Mesodermal cell (in vitro differentiated cells): Measurements from ENCODE around the gene SPPL2A.

Experiments used
- H3K27ac ChIP-seq: 2 replicates; pipeline ENCODE4 v1.7.0; 2013; ENCODE audit warnings: mild to moderate bottlenecking, low read depth, low read length, moderate library complexity; ENCODE audit not compliant: severe bottlenecking
- H3K36me3 ChIP-seq: 2 replicates; pipeline ENCODE4 v1.7.1; 2013; ENCODE audit warnings: mild to moderate bottlenecking, low read length, moderate library complexity; ENCODE audit not compliant: control insufficient read depth, insufficient read depth
- H3K4me1 ChIP-seq: one replicate; pipeline ENCODE4 v1.7.1; 2013; ENCODE audit warnings: mild to moderate bottlenecking, low read length; ENCODE audit not compliant: insufficient read depth, control insufficient read depth, poor library complexity, severe bottlenecking
- H3K4me3 ChIP-seq: 2 replicates; pipeline ENCODE4 v1.7.0; 2013; ENCODE audit warnings: low read length, control low read depth, mild to moderate bottlenecking; ENCODE audit not compliant: insufficient read depth, poor library complexity, severe bottlenecking; ENCODE audit errors: extremely low read depth
- H3K9me3 ChIP-seq: 2 replicates; pipeline ENCODE4 v1.7.1; 2013; ENCODE audit warnings: mild to moderate bottlenecking, low read length, moderate library complexity; ENCODE audit not compliant: control insufficient read depth
- WGBS, 2 experiments: methylation state at CpG; one replicate each; pipeline ENCODE4 v1.1.5; 2013; ENCODE audit warnings: missing lambda C conversion rate in 2 of 2; ENCODE audit not compliant: insufficient coverage in 2 of 2; 5-methylcytosine and 5-hydroxymethylcytosine counted together

The SPPL2A gene

DNA sequence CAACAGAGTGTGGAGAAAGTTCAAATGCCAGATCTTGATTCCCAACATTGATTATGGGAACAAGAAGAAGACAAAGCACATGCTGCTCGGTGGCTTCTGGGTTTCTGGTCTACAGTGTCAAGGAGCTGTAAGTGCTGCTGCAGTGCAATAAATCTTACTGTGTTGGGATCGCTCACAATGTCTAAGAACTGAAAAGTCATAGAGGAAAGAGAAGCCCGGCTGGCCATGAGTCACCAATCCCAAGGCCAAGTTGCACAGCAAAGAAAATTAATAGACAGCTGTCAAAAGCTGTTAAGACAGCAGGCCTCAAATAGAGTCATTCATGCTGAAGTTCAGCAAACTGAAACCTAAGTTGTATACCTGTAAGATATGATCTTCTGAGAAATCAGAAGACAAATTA, 33.2 kb upstream of the SPPL2A start:
- Histone ChIP-seq H3K9me3 (no peaks in the 10 kb centered on the region), H3K4me1 (no peaks in the 10 kb centered on the region), H3K36me3 (no peaks in the 10 kb centered on the region), H3K4me3 (no peak overlapping the region), H3K27ac (no peak overlapping the region)
- WGBS, 2 experiments, result 73 to 86% methylated on average over 2 to 3 of the region's 3 CpGs

- no peak overlapping the region for H3K4me3 ChIP-seq
Observed at GRCh38 chr15:50797926-50798325, 32.4 kb upstream of the SPPL2A start.

DNA sequence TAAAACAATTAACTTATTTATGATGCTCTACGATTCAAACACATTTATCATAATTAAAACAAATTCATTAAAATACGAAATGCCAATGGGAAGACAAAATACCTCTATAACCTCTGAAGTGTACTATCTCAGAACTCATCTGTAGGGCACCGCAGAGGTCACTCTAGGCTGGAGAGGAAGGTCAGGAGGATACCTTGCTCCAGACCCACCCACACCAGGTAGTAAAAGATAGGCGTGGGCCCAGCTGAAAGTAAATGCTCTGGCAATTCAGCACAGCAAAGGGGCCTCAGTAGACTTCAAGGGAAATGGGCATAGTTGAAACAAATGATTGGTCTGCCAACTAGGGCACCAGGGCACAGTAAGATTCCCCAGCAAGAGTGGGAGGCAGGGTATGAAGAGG, 26.0 kb upstream of the SPPL2A start:
- H3K4me1 ChIP-seq, result peaks cover 7% of the 10 kb centered on the region
- no peaks in the 10 kb centered on the region for H3K36me3 ChIP-seq
- no peak overlapping the region for H3K4me3 ChIP-seq
- no peaks in the 10 kb centered on the region for H3K9me3 ChIP-seq
- 89 to 100% methylated on average over 2 to 3 of the region's 4 CpGs for WGBS, 2 experiments
- no peak overlapping the region for H3K27ac ChIP-seq

More at GRCh38 chr15:50797926-50798325, 32.4 kb upstream of the SPPL2A start:
- no peaks in the 10 kb centered on the region for H3K36me3 ChIP-seq
- WGBS, 2 experiments, result 100% methylated on average over 1 of the region's 1 CpG
- no peak overlapping the region for H3K27ac ChIP-seq
- no peaks in the 10 kb centered on the region for H3K4me1 ChIP-seq
- H3K9me3 ChIP-seq, result no peaks in the 10 kb centered on the region

GRCh38 chr15:50790778-50791453, 25.4 kb upstream of the SPPL2A start:
- WGBS, 2 experiments, result 100% methylated on average over 1 of the region's 7 CpGs; no CpG with 5 or more reads in 1 of the 2 experiments
- H3K27ac ChIP-seq, result no peak overlapping the region
- no peaks in the 10 kb centered on the region for H3K36me3 ChIP-seq
- no peaks in the 10 kb centered on the region for H3K9me3 ChIP-seq
- H3K4me3 ChIP-seq, result no peak overlapping the region
- peaks cover 7% of the 10 kb centered on the region for H3K4me1 ChIP-seq

DNA sequence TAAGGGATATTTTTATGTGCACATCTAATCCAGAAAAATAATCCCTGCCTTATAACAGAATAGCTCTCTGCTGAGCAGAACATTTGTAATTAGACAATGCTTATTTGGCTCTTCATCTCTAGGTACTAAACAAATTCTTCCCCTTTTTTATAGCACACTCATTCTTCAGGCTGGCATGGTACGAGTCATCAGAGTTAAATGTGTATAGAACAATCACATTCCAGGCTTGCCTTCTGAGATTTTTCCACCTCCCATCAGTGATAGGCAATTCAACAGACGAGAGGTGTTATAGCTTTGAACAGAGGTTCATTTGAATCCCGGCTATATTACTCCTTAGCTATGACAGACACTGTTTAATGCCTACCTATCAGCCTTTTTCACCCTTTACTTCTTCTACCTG, 21.4 kb upstream of the SPPL2A start:
- no peak overlapping the region for H3K4me3 ChIP-seq
- peaks cover 7% of the 10 kb centered on the region for H3K4me1 ChIP-seq
- H3K9me3 ChIP-seq, result no peaks in the 10 kb centered on the region
- H3K36me3 ChIP-seq, result no peaks in the 10 kb centered on the region
- no peak overlapping the region for H3K27ac ChIP-seq
- 85 to 91% methylated on average over 2 to 3 of the region's 3 CpGs for WGBS, 2 experiments

DNA sequence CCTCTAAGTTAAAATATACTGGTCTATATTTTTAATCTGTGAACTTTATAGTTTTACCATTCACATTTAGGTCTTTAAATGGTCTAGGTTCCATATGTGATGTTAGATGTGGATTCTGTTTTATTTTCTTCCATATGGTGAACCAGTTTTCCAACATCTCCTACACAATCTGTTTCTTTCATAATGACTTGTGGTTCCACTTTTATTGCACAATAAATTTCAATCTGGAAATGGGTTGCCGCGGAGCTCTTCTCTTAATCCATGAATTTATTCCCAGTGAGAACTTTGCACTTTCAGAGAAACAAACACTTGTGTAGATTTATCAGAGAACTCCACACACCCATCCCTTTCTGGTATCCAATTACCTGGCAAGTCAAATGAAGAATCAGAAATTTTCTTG, 20.9 kb upstream of the SPPL2A start:
- H3K4me1 ChIP-seq, result peaks cover 7% of the 10 kb centered on the region
- H3K9me3 ChIP-seq, result no peaks in the 10 kb centered on the region
- no peak overlapping the region for H3K27ac ChIP-seq
- H3K36me3 ChIP-seq, result no peaks in the 10 kb centered on the region
- no peak overlapping the region for H3K4me3 ChIP-seq
- 100% methylated on average over 2 of the region's 2 CpGs; no CpG with 5 or more reads in 1 of the 2 experiments for WGBS, 2 experiments

DNA sequence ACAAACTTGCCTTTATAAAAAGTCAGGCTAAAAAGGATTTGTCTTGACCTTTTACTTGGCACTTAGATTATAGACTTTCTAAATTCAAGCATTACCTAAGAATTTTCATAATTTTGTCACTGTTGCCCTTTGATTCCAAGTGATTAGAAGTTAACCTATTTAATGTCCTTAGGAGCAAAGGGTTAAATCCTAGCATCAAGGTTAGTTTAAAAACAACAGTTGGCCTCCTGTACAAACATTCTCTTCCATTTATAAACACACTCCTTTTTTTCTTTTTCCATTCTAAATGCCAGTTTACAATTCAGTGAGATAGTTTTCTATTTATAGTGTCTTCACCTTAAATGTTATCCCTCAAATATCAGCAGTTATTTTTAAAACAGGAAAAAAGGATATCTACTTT, 18.4 kb upstream of the SPPL2A start:
- H3K4me3 ChIP-seq, result no peak overlapping the region
- peaks cover 7% of the 10 kb centered on the region for H3K4me1 ChIP-seq
- no peaks in the 10 kb centered on the region for H3K36me3 ChIP-seq
- no peaks in the 10 kb centered on the region for H3K9me3 ChIP-seq
- H3K27ac ChIP-seq, result no peak overlapping the region

- WGBS, 2 experiments, result 71% methylated on average over 1 of the region's 2 CpGs; no CpG with 5 or more reads in 1 of the 2 experiments
- Histone ChIP-seq H3K4me1 (peaks cover 7% of the 10 kb centered on the region), H3K27ac (no peak overlapping the region), H3K36me3 (no peaks in the 10 kb centered on the region), H3K4me3 (no peak overlapping the region), H3K9me3 (no peaks in the 10 kb centered on the region)
Observed at GRCh38 chr15:50783411-50783810, 17.9 kb upstream of the SPPL2A start.

DNA sequence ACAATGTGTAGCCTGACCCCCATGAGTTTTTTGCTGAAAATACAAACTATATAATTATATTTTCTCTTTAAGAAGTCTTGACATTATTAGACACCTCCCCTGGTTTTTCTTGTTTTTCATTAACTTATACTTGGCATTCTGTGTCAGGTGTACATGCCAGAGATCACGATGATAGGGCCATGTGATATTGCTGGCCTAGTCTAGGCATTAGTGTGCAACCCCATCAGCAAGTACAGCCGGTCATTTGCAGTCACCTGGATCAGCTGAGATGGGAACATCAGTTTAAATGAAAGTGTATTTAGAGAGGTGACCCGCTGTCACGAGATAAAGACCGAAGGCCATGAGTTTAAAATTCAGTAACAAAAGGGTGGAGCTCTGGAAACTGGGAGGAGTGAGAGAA, 12.6 kb upstream of the SPPL2A start:
- Histone ChIP-seq H3K4me3 (no peak overlapping the region), H3K4me1 (no peaks in the 10 kb centered on the region), H3K36me3 (no peaks in the 10 kb centered on the region), H3K27ac (no peak overlapping the region), H3K9me3 (no peaks in the 10 kb centered on the region)
- 91 to 94% methylated on average over 2 to 4 of the region's 5 CpGs for WGBS, 2 experiments

GRCh38 chr15:50777042-50777441, 11.5 kb upstream of the SPPL2A start:
- H3K27ac ChIP-seq, result no peak overlapping the region
- no peaks in the 10 kb centered on the region for H3K4me1 ChIP-seq
- H3K4me3 ChIP-seq, result no peak overlapping the region
- H3K36me3 ChIP-seq, result no peaks in the 10 kb centered on the region
- 81 to 97% methylated on average over 3 of the region's 3 CpGs for WGBS, 2 experiments
- H3K9me3 ChIP-seq, result no peaks in the 10 kb centered on the region

DNA sequence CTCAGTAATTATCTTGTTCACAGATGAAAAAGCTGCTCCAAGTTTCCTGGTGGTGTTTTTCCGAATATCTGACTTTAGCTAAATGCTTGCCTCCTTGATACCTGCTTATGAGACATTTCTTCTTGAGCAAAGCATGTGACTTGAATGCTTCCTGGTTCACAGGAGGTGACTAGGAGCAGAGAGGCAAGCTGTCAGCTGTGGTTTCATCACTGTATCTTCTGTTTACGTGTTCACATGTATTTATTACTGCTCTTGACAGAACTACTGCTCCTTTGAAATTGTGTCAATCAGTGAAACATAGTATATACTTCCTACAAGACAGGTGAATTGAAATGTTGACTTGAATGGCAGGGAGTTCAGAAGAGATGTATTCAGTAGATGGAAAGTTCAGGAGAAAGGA, 8.9 kb upstream of the SPPL2A start:
- Histone ChIP-seq H3K27ac (no peak overlapping the region), H3K4me1 (no peaks in the 10 kb centered on the region), H3K9me3 (no peaks in the 10 kb centered on the region), H3K4me3 (no peak overlapping the region), H3K36me3 (no peaks in the 10 kb centered on the region)
- 100% methylated on average over 1 of the region's 2 CpGs for WGBS, 2 experiments
